Activated T-cell treated with anti-CD3 and anti-CD28 coated beads, Interleukin-2, amount 50 U/mL, for 24 hours (primary cell): ENCODE measurements around the gene E2F1.
"Not testable (repeated sequence)": the region's sequence is repeated elsewhere in the genome, so short reads cannot be mapped to it uniquely, and the experiment has no call there.

Experiments
- DNase-seq: peaks from one replicate; pipeline ENCODE4 v3.0.0-alpha.2; 2020
- H3K27ac Mint-ChIP-seq: 2 replicates; pipeline ENCODE4 v1.8.0; 2020; ENCODE audit warnings: mild to moderate bottlenecking, mixed read lengths
- H3K27me3 Mint-ChIP-seq: 2 replicates; pipeline ENCODE4 v1.8.0; 2020; ENCODE audit warnings: mixed read lengths
- H3K36me3 Mint-ChIP-seq: 2 replicates; pipeline ENCODE4 v1.8.0; 2020; ENCODE audit warnings: low read depth, mixed read lengths
- H3K4me1 Mint-ChIP-seq: 2 replicates; pipeline ENCODE4 v1.8.0; 2020; ENCODE audit warnings: low read depth, mixed read lengths
- H3K4me3 Mint-ChIP-seq: 2 replicates; pipeline ENCODE4 v1.8.0; 2020; ENCODE audit warnings: mild to moderate bottlenecking, moderate library complexity, mixed read lengths
- H3K9me3 Mint-ChIP-seq: 2 replicates; pipeline ENCODE4 v1.8.0; 2020; ENCODE audit warnings: mixed read lengths

Gene E2F1

DNA sequence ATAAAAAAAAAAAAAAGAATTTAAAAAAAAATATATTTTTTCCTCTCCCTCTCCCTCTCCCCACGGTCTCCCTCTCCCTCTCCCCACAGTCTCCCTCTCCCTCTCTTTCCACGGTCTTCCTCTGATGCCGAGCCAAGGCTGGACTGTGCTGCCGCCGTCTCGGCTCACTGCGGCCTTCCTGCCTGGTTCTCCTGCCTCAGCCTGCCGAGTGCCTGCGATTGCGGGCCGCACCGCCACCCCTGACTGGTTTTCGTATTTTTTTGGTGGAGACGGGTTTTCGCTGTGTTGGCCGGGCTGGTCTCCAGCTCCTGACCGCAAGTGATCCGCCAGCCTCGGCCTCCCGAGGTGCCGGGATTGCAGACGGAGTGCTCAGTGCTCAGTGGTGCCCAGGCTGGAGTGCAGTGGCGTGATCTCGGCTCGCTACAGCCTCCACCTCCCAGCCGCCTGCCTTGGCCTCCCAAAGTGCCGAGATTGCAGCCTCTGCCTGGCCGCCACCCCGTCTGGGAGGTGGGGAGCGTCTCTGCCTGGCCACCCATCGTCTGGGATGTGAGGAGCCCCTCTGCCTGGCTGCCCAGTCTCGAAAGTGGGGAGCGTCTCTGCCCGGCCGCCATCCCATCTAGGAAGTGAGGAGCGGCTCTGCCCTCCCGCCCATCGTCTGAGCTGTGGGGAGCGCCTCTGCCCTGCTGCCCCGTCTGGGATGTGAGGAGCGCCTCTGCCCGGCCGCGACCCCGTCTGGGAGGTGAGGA lies 14.7 kb upstream of the E2F1 start:
- not testable (repeated sequence) for H3K27me3 Mint-ChIP-seq, H3K9me3 Mint-ChIP-seq, H3K36me3 Mint-ChIP-seq, H3K4me1 Mint-ChIP-seq, H3K4me3 Mint-ChIP-seq, DNase-seq, H3K27ac Mint-ChIP-seq

DNA sequence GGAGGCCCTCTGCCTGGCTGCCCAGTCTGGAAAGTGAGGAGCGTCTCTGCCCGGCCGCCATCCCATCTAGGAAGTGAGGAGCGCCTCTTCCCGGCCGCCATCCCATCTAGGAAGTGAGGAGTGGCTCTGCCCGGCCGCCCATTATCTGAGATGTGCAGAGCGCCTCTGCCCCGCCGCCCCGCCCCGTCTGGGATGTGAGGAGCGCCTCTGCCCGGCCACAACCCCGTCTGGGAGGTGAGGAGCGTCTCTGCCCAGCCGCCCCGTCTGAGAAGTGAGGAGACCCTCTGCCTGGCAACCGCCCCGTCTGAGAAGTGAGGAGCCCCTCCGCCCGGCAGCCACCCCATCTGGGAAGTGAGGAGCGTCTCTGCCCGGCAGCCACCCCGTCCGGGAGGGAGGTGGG lies 12.8 kb upstream of the E2F1 start:
- not testable (repeated sequence) for H3K9me3 Mint-ChIP-seq, H3K27me3 Mint-ChIP-seq, H3K4me3 Mint-ChIP-seq, H3K4me1 Mint-ChIP-seq, H3K27ac Mint-ChIP-seq, DNase-seq, H3K36me3 Mint-ChIP-seq

DNA sequence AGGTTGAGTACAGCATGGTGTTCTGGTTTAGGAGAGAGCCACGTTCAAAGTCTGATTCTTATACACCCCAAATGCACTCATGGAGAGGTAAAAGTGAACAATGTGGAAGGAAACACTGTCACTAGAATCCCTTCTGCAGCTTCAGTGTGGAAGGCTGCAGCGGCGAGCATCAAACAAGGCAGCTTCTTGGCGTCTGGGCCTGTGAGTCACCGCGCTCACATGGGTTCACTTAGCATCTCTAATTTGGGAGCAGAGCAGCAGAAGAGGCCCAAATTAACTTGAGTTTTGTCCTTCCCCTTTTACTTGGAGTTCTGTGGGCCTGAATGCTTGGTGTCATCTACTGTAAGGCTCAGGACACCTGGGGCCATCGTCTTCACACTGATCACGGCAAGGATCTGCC lies 10.9 kb upstream of the E2F1 start:
- H3K27ac Mint-ChIP-seq, result no peak overlapping the region

GRCh38 chr20:33696448-33696847 lies 10.3 kb upstream of the E2F1 start:
- H3K4me1 Mint-ChIP-seq, result peaks cover under 1% of the 10 kb centered on the region
- H3K9me3 Mint-ChIP-seq, result no peaks in the 10 kb centered on the region
- no peaks in the 10 kb centered on the region for H3K36me3 Mint-ChIP-seq
- H3K27me3 Mint-ChIP-seq, result no peaks in the 10 kb centered on the region
- no peak overlapping the region for H3K4me3 Mint-ChIP-seq
- DNase-seq, result no peak
- no peak overlapping the region for H3K27ac Mint-ChIP-seq

More for the DNA sequence above, 10.9 kb upstream of the E2F1 start:
- H3K9me3 Mint-ChIP-seq, result no peaks in the 10 kb centered on the region
- no peak for DNase-seq
- H3K4me3 Mint-ChIP-seq, result no peak overlapping the region
- no peaks in the 10 kb centered on the region for H3K27me3 Mint-ChIP-seq
- peaks cover 3% of the 10 kb centered on the region for H3K36me3 Mint-ChIP-seq
- H3K4me1 Mint-ChIP-seq, result no peaks in the 10 kb centered on the region

- peak overlapping the region; percentile 8 for H3K27ac Mint-ChIP-seq
These were observed 8.4 kb upstream of the E2F1 start for GRCh38 chr20:33694639-33695012.

DNA sequence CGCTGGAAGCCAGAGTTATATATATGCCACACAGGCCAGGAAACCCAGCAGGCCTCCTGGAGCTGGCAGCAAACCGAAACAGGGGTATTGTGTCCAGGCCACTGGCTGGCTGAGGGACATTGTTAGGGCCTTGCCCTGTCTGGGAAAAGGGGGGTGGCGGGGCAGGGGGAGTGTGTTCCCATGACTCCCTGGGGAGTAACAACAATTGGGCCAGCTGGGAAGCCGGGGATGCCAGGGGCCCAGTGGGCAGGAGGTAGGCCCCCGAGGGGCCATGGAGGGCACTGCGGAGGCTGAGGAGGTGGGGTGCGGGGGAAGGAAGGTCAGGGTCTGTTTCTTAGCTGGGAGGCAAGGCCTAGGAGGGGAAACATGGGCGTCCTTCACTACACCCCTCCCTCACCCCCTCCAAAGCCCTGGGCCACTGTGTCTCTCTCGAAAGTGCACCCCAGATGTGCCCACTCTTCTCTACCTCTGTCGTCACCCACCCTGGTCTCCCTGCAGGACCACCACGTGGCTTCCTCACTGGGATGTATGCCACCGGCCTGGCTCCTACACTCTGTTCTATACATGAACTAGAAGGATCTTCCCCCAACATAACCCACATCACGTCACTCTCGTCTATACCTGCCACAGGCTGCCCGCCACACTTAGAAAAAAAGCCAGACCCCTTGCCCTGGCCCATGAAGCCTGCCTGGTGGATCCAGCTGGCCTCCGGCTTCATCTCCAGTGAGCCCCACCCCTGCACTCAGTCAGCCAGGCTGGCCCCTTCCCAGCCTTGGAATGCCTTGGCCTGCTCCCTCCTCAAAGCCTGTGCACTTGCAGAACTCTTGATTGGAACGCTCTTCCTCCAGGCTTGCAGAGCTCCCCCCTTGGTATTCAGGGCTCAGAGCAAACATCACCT lies 7.8 kb upstream of the E2F1 start:
- no peak for DNase-seq
- Mint-ChIP-seq H3K4me3 (no peak overlapping the region), H3K36me3 (no peaks in the 10 kb centered on the region), H3K4me1 (peaks cover 19% of the 10 kb centered on the region), H3K27ac (peak overlapping the region; percentile 8), H3K9me3 (no peaks in the 10 kb centered on the region), H3K27me3 (no peaks in the 10 kb centered on the region)

More at GRCh38 chr20:33694639-33695012, 8.4 kb upstream of the E2F1 start:
- Mint-ChIP-seq H3K27me3 (no peaks in the 10 kb centered on the region), H3K4me1 (peaks cover 13% of the 10 kb centered on the region), H3K36me3 (no peaks in the 10 kb centered on the region), H3K4me3 (no peak overlapping the region), H3K9me3 (no peaks in the 10 kb centered on the region)
- no peak for DNase-seq

DNA sequence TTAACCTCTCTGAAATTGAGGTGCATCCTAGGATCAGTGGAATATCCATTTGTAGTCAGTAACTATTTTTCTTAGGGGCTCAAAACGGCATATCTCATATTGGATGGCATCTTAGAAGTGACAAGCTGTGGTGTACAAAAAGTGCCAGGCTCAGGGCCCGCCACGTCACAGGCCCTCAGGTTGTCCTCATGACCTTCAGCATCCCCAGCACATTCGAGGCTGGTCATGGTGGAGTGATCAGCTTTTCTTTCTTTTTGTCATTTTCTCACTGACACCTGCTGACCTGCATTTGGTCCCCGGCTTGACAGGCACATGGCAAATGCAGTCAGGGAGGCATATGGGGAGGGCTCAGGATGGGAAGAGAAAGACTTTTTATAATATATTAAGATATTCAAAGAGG lies 7.1 kb upstream of the E2F1 start:
- no peak for DNase-seq
- H3K4me1 Mint-ChIP-seq, result peaks cover 26% of the 10 kb centered on the region
- H3K36me3 Mint-ChIP-seq, result no peaks in the 10 kb centered on the region
- H3K27ac Mint-ChIP-seq, result no peak overlapping the region
- H3K4me3 Mint-ChIP-seq, result no peak overlapping the region
- no peaks in the 10 kb centered on the region for H3K27me3 Mint-ChIP-seq
- H3K9me3 Mint-ChIP-seq, result no peaks in the 10 kb centered on the region

GRCh38 chr20:33689973-33690372 lies 3.8 kb upstream of the E2F1 start:
- H3K27me3 Mint-ChIP-seq, result no peaks in the 10 kb centered on the region
- peak; percentile 61 for DNase-seq
- H3K36me3 Mint-ChIP-seq, result peaks cover 7% of the 10 kb centered on the region
- peaks cover 50% of the 10 kb centered on the region for H3K4me1 Mint-ChIP-seq
- H3K27ac Mint-ChIP-seq, result peak overlapping the region; percentile 85
- H3K4me3 Mint-ChIP-seq, result peak overlapping the region; percentile 57
- H3K9me3 Mint-ChIP-seq, result no peaks in the 10 kb centered on the region

- H3K36me3 Mint-ChIP-seq, result peaks cover 11% of the 10 kb centered on the region
- H3K27ac Mint-ChIP-seq, result peak overlapping the region; percentile 85
- no peak for DNase-seq
- no peaks in the 10 kb centered on the region for H3K27me3 Mint-ChIP-seq
- peaks cover 55% of the 10 kb centered on the region for H3K4me1 Mint-ChIP-seq
- peak overlapping the region; percentile 57 for H3K4me3 Mint-ChIP-seq
- H3K9me3 Mint-ChIP-seq, result no peaks in the 10 kb centered on the region
These were observed 3.3 kb upstream of the E2F1 start for GRCh38 chr20:33689493-33689892.

GRCh38 chr20:33688938-33689424 lies 2.8 kb upstream of the E2F1 start:
- Mint-ChIP-seq H3K9me3 (no peaks in the 10 kb centered on the region), H3K27me3 (no peaks in the 10 kb centered on the region), H3K36me3 (peaks cover 16% of the 10 kb centered on the region), H3K4me3 (no peak overlapping the region), H3K4me1 (peaks cover 60% of the 10 kb centered on the region), H3K27ac (no peak overlapping the region)
- DNase-seq, result no peak

GRCh38 chr20:33687993-33688937 lies 2.1 kb upstream of the E2F1 start:
- Mint-ChIP-seq H3K4me3 (no peak overlapping the region), H3K9me3 (no peaks in the 10 kb centered on the region), H3K4me1 (peaks cover 60% of the 10 kb centered on the region), H3K27me3 (no peaks in the 10 kb centered on the region), H3K36me3 (peaks cover 21% of the 10 kb centered on the region), H3K27ac (peak overlapping the region; percentile 40)
- no peak for DNase-seq

DNA sequence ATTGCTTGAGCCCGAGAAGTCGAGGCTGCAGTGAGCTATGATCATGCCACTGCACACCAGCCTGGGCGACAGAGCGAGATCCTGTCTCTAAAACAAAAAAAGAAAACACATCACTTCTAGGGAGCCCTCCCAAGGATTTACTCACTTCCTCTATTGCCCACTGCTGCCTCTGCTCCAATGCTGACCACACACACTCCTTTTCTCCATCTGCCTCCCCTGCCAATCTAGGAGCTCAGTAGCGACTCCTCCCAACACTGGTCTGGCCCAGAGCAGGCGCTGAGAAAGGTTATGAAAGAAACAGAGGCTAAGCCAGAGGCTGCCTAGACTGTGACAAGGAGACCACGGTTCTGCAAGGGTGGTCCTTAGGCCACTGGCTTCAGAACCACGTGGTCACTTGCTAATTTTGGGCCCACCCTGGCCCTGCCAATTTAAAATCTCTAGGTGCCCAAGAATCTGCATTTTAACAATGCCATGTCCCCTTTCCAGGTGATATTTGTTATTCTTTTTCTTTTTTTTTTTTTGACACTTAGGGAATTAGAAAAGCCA lies 1.3 kb upstream of the E2F1 start:
- DNase-seq, result no peak
- Mint-ChIP-seq H3K4me3 (no peak overlapping the region), H3K27me3 (no peaks in the 10 kb centered on the region), H3K27ac (peak overlapping the region; percentile 44), H3K36me3 (peaks cover 29% of the 10 kb centered on the region), H3K9me3 (no peaks in the 10 kb centered on the region), H3K4me1 (peaks cover 66% of the 10 kb centered on the region)

DNA sequence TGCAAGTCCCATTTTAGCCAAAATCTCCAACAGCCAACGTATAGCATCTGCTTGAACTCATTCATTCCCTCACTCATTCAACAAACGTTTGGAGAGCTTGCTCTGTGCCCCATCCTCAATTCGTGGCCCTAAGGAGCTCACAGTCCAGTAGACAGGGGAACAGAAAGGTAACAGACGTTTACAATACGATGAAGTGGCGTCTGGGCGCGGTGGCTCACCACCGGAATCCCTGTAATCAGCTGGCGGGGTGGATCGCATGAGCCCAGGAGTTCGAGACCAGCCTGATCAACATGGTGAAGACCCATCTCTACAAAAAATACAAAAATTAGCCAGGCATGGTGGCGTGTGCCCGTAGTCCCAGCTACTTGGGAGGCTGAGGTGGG lies 790 bp upstream of the E2F1 start:
- Mint-ChIP-seq H3K9me3 (no peaks in the 10 kb centered on the region), H3K4me1 (peaks cover 71% of the 10 kb centered on the region), H3K27me3 (no peaks in the 10 kb centered on the region), H3K4me3 (peak overlapping the region; percentile 59), H3K36me3 (peaks cover 34% of the 10 kb centered on the region), H3K27ac (peak overlapping the region; percentile 83)
- DNase-seq, result peak; percentile 32
